Stimulated activated CD8-positive, alpha-beta memory T cell treated with anti-CD3 and anti-CD28 coated beads, Interleukin-15, amount 100 ng/mL, for 1 hour (primary cell): Measurements from ENCODE around the gene FAM20C.

ENCODE experiments used
- DNase-seq: peaks from one replicate; pipeline ENCODE4 v3.0.0-alpha.2; 2020; ENCODE audit warnings: low read depth

FAM20C gene

GRCh38 chr7:245574-246295 is 53.4 kb downstream of the FAM20C start:
- no peak for DNase-seq

- no peak for DNase-seq
These were observed 54.1 kb downstream of the FAM20C start for GRCh38 chr7:246451-246850.

GRCh38 chr7:247181-247580 is 54.8 kb downstream of the FAM20C start:
- no peak for DNase-seq

- DNase-seq: no peak
These were observed 55.3 kb downstream of the FAM20C start for GRCh38 chr7:247636-248035.

GRCh38 chr7:248732-249435 is 56.5 kb downstream of the FAM20C start:
- no peak for DNase-seq

- DNase-seq: no peak
These were observed 57.6 kb downstream of the FAM20C start for GRCh38 chr7:249989-250388.

GRCh38 chr7:250523-250922 is 58.2 kb downstream of the FAM20C start:
- no peak for DNase-seq

- DNase-seq: no peak
These were observed 58.6 kb downstream of the FAM20C start for GRCh38 chr7:251005-251404.

GRCh38 chr7:251446-252175 is 59.2 kb downstream of the FAM20C start:
- DNase-seq: no peak

- DNase-seq: no peak
These were observed 60.0 kb downstream of the FAM20C start for GRCh38 chr7:252216-252965.

GRCh38 chr7:252981-253380 is 60.6 kb downstream of the FAM20C start:
- DNase-seq: no peak

- DNase-seq: no peak
These were observed 61.4 kb downstream of the FAM20C start for GRCh38 chr7:253581-254336.

- no peak for DNase-seq
These were observed 62.1 kb downstream of the FAM20C start for GRCh38 chr7:254337-255037.

- no peak for DNase-seq
These were observed 62.7 kb downstream of the FAM20C start for GRCh38 chr7:255038-255435.

GRCh38 chr7:255721-256361 is 63.5 kb downstream of the FAM20C start:
- DNase-seq: no peak

GRCh38 chr7:256461-256940 is 64.1 kb downstream of the FAM20C start:
- DNase-seq: no peak

- no peak for DNase-seq
These were observed 64.7 kb downstream of the FAM20C start for GRCh38 chr7:256981-257646.

- DNase-seq: no peak
These were observed 65.2 kb downstream of the FAM20C start for GRCh38 chr7:257647-257992.

GRCh38 chr7:258476-259190 is 66.3 kb downstream of the FAM20C start:
- no peak for DNase-seq
